Measurements from ENCODE around the gene ZFYVE21. TPM values are rescaled to one million over a fixed set of nuclear protein-coding genes. Genes with fewer than 3 reads are reported as not detected.
A peak's percentile ranks its signal among the peaks of the same experiment; 100 is the strongest.

ZFYVE21 gene
- total RNA-seq, 4 donors from 2014 or later = 128 to 268 (median 205) TPM

- H3K4me3 ChIP-seq = no peak overlapping the region
- TF ChIP-seq CTCF (IDR thresholded peaks at IDR 0.05) (no peak), POLR2AphosphoS5 (IDR thresholded peaks at IDR 0.05) (no peak), EP300 (IDR thresholded peaks at IDR 0.05) (no peak), POLR2A (IDR thresholded peaks at IDR 0.05) (no peak)
- WGBS, 2 donors (ENCODE audit: low coverage in 1 of 2) = 78% methylated on average over 3 of the region's 29 CpGs; no CpG with 5 or more reads in 1 of the 2 donors
- no peaks in the 10 kb centered on the region for H3K9me3 ChIP-seq
- ATAC-seq = no peak
- peak overlapping the region in 2 of 4 donors; percentile 4 to 16 for H3K27ac ChIP-seq
- H3K36me3 ChIP-seq = peaks cover 0 to 55% of the 10 kb centered on the region in 2 donors
- no peaks in the 10 kb centered on the region for H3K27me3 ChIP-seq
- peaks cover 0 to 77% (median 16%) of the 10 kb centered on the region in 3 donors for H3K4me1 ChIP-seq
Measured at GRCh38 chr14:103707329-103708263, 8.0 kb upstream of the ZFYVE21 start.

- 10 to 56% methylated on average over 2 to 9 of the region's 18 CpGs for WGBS, 2 donors (ENCODE audit: low coverage in 1 of 2)
- peak; percentile 30 for TF ChIP-seq POLR2AphosphoS5 (IDR thresholded peaks at IDR 0.05)
- no peak for TF ChIP-seq EP300 (IDR thresholded peaks at IDR 0.05)
Measured at GRCh38 chr14:103708750-103709187, 6.8 kb upstream of the ZFYVE21 start.

GRCh38 chr14:103709814-103710213, 5.8 kb upstream of the ZFYVE21 start:
- H3K4me3 ChIP-seq = no peak overlapping the region
- no peak overlapping the region for H3K27ac ChIP-seq
- ATAC-seq = no peak
- no peaks in the 10 kb centered on the region for H3K27me3 ChIP-seq
- no peak for TF ChIP-seq POLR2AphosphoS5 (IDR thresholded peaks at IDR 0.05)
- no peak for TF ChIP-seq POLR2A (IDR thresholded peaks at IDR 0.05)
- no peak for TF ChIP-seq CTCF (IDR thresholded peaks at IDR 0.05)
- no peak for TF ChIP-seq EP300 (IDR thresholded peaks at IDR 0.05)
- no peaks in the 10 kb centered on the region for H3K9me3 ChIP-seq
- peaks cover 0 to 85% (median 18%) of the 10 kb centered on the region in 3 donors for H3K4me1 ChIP-seq
- 96 to 100% methylated on average over 1 to 5 of the region's 15 CpGs for WGBS, 2 donors (ENCODE audit: low coverage in 1 of 2)
- peaks cover 0 to 33% of the 10 kb centered on the region in 2 donors for H3K36me3 ChIP-seq

More at GRCh38 chr14:103708750-103709187, 6.8 kb upstream of the ZFYVE21 start:
- no peaks in the 10 kb centered on the region for H3K9me3 ChIP-seq
- H3K27me3 ChIP-seq = no peaks in the 10 kb centered on the region
- ATAC-seq = peak; percentile 42
- peak overlapping the region in 3 of 4 donors; percentile 14 to 40 (median 16) for H3K27ac ChIP-seq
- H3K4me1 ChIP-seq = peaks cover 0 to 80% (median 18%) of the 10 kb centered on the region in 3 donors
- H3K4me3 ChIP-seq = no peak overlapping the region
- H3K36me3 ChIP-seq = peaks cover 0 to 43% of the 10 kb centered on the region in 2 donors

GRCh38 chr14:103710771-103711377, 4.7 kb upstream of the ZFYVE21 start:
- ATAC-seq = no peak
- Histone ChIP-seq H3K36me3 (peaks cover 0 to 23% of the 10 kb centered on the region in 2 donors), H3K27me3 (no peaks in the 10 kb centered on the region), H3K27ac (peak overlapping the region in 3 of 4 donors; percentile 44 to 64 (median 58)), H3K4me1 (peaks cover 0 to 82% (median 18%) of the 10 kb centered on the region in 3 donors), H3K4me3 (no peak overlapping the region), H3K9me3 (no peaks in the 10 kb centered on the region)
- 69% methylated on average over 8 of the region's 9 CpGs for WGBS, 2 donors (ENCODE audit: low coverage in 1 of 2)
- no peak for TF ChIP-seq CTCF (IDR thresholded peaks at IDR 0.05)

Data from gastroesophageal sphincter (tissue), 4 donors.